Esophagus muscularis mucosa (tissue), 4 donors: ENCODE data around the gene DMGDH.

Experiments used
- EP300 ChIP-seq: sonication (generic); formaldehyde crosslinking; IDR thresholded peaks from one replicate; pipeline ENCODE4 v1.6.1; 2017; ENCODE audit warnings: antibody characterized with exemption
- POLR2A ChIP-seq: fragments of 450-650 bp; IDR thresholded peaks from one replicate; pipeline ENCODE4 v1.6.1; 2017; ENCODE audit warnings: antibody characterized with exemption, moderate library complexity, mild to moderate bottlenecking, low read depth
- POLR2AphosphoS5 ChIP-seq, 2 donors: sonication (generic); formaldehyde crosslinking; IDR thresholded peaks; one replicate each; pipeline ENCODE4 v1.6.1; 2017; ENCODE audit warnings: antibody characterized with exemption in 2 of 2
- TF ChIP-seq, protein P1 (sequence below), 3 experiments: fragments of 200-600 bp in 2 of 3; fragments of 450-650 bp in 1 of 3; sonication (generic) in 2 of 3; IDR thresholded peaks; one replicate each; pipeline ENCODE4 v1.5.1; 2017 to 2019; ENCODE audit warnings: antibody characterized with exemption in 3 of 3, mild to moderate bottlenecking in 2 of 3, moderate library complexity in 1 of 3

DNA sequence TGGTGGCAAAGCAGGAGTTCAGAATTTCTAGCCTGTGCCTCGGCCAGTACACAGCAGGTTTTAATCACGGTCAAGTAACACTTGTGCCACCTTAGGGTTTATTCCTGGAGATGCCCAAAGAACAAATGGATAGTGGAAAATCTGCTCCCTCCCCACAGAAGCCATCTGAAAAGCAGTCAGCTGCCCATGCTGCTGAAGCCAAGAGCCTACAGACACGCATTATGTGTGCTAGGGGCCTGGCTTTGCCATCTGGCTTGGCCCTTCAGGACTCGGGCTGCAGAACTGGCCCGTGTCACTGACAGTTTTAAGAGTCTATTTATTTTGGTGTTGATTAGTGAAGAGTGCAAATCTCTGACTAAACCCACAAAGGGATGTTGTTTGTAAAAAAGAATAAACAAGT is 95.5 kb downstream of the DMGDH start:
- TF ChIP-seq, protein P1, sequence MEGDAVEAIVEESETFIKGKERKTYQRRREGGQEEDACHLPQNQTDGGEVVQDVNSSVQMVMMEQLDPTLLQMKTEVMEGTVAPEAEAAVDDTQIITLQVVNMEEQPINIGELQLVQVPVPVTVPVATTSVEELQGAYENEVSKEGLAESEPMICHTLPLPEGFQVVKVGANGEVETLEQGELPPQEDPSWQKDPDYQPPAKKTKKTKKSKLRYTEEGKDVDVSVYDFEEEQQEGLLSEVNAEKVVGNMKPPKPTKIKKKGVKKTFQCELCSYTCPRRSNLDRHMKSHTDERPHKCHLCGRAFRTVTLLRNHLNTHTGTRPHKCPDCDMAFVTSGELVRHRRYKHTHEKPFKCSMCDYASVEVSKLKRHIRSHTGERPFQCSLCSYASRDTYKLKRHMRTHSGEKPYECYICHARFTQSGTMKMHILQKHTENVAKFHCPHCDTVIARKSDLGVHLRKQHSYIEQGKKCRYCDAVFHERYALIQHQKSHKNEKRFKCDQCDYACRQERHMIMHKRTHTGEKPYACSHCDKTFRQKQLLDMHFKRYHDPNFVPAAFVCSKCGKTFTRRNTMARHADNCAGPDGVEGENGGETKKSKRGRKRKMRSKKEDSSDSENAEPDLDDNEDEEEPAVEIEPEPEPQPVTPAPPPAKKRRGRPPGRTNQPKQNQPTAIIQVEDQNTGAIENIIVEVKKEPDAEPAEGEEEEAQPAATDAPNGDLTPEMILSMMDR (IDR thresholded peaks at IDR 0.05) = no peak
- no peak for TF ChIP-seq POLR2AphosphoS5 (IDR thresholded peaks at IDR 0.05)
- no peak for TF ChIP-seq EP300
- no peak for TF ChIP-seq POLR2A
